Measurements from ENCODE around the gene ODC1.
"Not testable (repeated sequence)": the region's sequence is repeated elsewhere in the genome, so short reads cannot be mapped to it uniquely, and the experiment has no call there.

The ODC1 gene

GRCh38 chr2:10477443-10478297, 29.5 kb upstream of the ODC1 start:
- no peak for DNase-seq

- no peak for DNase-seq
Observed at GRCh38 chr2:10476723-10477442, 28.8 kb upstream of the ODC1 start.

GRCh38 chr2:10475811-10476660, 27.9 kb upstream of the ODC1 start:
- DNase-seq, result no peak

DNA sequence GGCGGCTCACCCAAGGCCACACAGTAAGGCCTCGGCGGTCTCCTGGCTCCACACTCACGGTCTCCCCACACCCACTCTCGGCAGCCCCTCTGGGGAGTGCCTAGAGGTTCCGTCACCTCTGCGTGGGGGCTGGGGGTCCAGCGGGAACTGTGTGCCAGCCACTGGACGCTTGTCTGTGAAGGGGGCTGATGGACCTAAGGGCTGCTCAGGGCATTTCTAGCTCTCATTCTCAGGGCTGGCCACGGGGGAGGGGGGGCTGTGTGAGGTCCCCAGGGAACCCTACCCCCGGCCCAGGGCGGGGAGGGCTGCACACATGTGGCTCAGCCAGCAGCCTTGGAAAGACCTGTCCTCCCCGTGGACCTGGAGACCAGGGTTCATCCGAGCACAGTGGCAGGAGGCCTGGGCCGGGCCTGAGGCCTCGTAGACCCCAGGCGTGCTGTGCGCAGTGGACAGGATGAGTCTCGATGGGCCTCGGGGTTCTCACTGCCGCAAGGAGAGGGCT, 27.1 kb upstream of the ODC1 start:
- no peak for DNase-seq

- DNase-seq, result no peak
Observed at GRCh38 chr2:10473121-10473756, 25.1 kb upstream of the ODC1 start.

DNA sequence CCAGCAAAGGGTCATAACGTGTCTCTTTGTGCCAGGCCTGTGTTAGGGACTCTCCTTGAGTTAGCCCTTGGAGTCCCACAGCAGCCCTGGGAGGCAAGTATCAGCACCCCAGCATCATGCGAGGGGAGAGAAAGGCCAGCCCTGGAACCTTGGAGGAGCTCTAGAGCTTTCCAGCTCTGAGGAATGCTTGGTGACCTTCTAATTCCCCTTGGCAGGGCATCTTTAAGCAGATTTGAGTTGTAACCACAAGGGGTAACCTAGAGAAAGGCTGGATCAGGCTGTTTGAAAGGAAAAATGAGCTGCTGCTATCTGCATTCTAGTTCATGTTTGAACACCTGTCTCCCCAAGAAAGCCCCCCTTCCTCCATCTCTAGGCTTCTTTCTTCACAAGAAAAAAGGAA, 23.8 kb upstream of the ODC1 start:
- no peak for DNase-seq

GRCh38 chr2:10471046-10471571, 23.0 kb upstream of the ODC1 start:
- DNase-seq, result no peak

- DNase-seq, result no peak
Observed at GRCh38 chr2:10469955-10470608, 22.0 kb upstream of the ODC1 start.

GRCh38 chr2:10469301-10469700, 21.2 kb upstream of the ODC1 start:
- no peak for DNase-seq

GRCh38 chr2:10467401-10467800, 19.3 kb upstream of the ODC1 start:
- no peak for DNase-seq

- no peak for DNase-seq
Observed at GRCh38 chr2:10466801-10467200, 18.7 kb upstream of the ODC1 start.

GRCh38 chr2:10465910-10466309, 17.8 kb upstream of the ODC1 start:
- no peak for DNase-seq

DNA sequence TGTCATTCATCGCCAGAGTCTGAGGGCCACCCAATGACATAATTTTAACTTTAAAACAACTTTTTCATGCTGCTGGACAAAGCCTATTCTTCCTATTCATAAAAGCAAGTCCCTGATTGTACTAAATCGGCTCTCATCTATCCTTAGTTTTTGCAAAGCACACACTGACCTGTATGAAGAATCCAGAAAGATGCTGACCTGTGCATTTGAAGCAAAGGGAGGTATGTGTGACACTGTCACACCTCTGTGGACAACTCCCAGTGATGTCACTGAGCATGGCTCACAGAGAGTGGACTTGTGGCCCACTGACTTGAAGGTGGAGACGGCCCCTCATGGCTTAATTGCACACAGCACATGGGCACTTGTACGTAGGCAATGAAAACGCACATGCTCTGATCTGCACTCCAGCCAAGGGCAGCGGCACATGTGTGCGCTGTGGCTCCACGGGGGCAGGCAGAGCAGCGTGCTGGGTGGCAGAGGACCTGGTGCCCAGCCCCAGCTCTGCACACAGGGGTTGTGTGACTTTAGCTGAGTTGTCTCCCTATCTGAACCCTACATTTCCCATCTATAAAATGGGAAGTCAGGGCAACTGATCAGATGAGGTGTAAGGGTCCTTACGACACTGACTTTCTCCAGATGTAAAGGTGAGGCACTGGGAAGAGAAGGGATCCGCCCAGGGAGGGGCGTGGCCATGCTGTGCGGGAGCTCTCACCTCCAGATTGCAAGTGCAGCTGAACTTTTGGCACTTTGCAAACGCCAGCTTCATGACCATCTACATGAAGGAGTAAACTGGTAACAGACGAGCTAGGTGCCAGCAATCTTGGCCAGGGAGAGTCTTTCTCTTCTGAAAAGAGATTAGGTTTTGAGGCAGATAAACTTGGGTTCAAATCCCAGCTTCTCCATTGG, 14.3 kb upstream of the ODC1 start:
- no peak for DNase-seq

DNA sequence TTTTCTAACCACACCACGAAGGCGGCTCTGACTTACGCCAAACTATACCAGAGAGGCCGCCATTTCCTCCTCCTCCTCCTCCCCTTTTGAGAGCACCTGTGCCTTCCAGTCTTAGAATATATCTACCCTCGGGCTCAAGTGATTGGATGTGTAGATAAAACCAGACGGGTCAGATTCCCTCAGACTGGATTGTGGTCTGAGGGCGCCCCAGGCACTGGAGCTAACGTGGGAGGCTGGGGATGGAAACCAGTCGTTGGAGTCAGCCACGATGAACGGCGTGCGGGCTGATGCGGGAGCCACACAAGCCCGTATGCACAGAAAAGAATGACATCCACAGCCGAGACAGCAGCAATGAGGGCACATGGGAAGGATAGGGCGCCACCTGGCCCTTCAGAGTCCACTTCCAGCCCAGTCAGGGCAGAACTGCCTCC, 12.3 kb upstream of the ODC1 start:
- no peak for DNase-seq

- DNase-seq, result no peak
Observed at GRCh38 chr2:10457846-10458598, 9.9 kb upstream of the ODC1 start.

DNA sequence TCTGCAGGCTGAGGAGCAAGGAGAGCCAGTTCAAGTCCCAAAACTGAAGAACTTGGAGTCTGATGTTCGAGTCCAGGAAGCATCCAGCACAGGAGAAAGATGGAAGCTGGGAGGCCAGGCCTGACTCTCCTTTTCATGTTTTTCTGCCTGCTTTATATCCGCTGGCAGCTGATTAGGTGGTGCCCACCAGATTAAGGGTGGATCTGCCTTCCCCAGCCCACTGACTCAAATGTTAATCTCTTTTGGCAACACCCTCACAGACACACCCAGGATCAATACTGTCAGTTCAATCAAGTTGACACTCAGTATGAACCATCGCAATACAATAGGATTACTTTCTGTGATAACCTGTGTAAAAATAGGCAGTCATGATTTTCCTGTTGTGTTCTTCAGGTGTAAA, 9.1 kb upstream of the ODC1 start:
- DNase-seq, result not testable (repeated sequence)

DNA sequence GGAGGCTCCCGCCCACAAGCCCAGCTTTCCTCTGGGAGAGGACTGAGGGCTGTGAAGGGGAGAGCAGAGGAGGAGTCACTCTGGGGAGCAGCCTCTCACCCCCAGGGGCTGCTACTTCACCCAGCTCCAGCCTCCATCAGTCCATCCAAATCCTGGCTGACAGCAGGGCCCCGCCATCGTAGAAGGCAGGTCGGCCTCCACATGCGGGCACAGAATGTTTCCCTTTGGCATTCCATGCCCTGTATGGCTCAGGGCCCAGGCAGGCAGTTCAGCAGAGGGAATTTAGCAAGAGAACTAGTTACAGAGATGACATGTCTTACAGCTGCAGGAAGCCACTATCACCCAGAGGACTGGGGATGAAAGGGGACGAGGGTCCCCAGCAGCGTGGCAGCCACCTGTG, 6.4 kb upstream of the ODC1 start:
- no peak for DNase-seq

DNA sequence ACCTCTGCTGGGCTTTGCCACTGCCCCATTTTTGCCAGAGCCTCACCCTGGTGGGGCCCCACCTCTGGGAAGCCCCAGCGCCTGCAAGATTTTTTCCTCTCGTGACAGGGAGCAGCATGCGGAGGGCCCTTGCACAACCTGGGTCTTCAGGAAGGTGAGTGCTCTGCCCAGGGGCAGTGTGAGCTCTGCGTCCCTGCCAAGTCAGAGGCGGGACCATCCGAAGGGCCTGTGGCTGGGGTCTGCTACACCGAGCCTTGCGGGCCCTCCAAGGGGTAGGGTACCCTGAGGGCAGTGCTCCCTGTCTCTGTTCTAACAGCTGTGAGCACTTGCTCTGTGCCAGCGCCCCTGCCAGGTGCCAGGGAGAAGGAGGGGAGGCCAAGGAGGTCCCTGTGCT, 5.8 kb upstream of the ODC1 start:
- no peak for DNase-seq

DNA sequence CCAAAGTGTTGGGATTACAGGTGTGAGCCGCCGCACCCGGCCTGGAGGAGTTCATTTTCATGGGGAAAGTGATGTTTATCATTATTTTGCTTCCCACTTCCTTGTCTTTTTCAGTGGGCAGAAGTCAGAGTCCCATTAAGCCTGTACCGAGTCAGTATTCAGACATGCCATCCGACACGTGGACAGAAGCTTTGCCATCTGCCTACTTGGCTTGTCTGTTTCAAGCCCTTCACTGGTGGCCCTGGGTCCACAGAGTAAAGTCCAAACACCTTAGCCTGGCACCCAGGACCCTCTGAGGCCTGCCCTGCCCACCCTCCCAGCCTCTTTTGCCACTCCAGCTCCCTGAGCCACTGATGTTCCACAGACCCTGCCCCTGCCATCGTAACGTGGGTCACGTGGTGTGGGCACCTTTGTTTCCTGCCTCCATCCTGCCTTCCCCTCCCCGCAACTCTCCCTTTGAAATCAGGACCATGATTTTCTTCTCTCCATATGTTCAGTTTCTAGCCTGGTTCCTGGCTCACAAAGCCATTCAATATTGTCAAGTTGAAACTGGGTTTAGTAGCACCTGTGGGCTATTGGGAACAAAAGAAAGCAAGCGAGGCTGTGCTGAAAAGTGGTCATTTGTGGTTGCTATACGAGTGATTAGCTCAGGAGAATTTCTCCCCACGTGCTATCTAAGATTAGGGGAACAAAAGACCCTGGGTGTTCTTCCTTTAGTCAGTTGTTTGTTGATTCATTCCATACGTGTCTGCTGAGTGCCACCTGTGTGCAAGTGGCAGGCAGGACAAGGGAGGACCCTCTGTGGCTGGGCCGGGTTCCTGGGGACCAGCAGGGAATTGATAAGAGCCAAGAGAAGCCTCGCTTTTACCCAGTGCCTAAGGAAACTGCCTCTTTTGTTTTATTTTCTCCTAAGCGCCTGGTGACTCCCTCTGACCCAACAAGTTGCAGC, 5.1 kb upstream of the ODC1 start:
- DNase-seq, result no peak
